ENCODE data around the gene RREB1. TPM values are rescaled to one million over a fixed set of nuclear protein-coding genes. Genes with fewer than 3 reads are reported as not detected.
"Not testable (repeated sequence)": the region's sequence is repeated elsewhere in the genome, so short reads cannot be mapped to it uniquely, and the experiment has no call there.

The RREB1 gene
- total RNA-seq, 1 experiment from 2014 or later = 61.6 TPM

- ChIA-PET POLR2A (ENCODE audit: low non-redundant PET) (interaction anchor here (0.6 kb wide), 1 partner anchor 361 kb away, joined by 3 read pairs; no protein-coding TSS in a partner anchor), CTCF (no interaction called here)
Observed at GRCh38 chr6:7270320-7271204, 162.8 kb downstream of the RREB1 start.

GRCh38 chr6:7271205-7271534, 163.4 kb downstream of the RREB1 start:
- TF ChIP-seq EZH2 (IDR thresholded peaks at IDR 0.05; ENCODE audit: borderline replicate concordance, low read depth, low read length, poor library complexity, severe bottlenecking) = no peak
- no peak for TF ChIP-seq CTCF (conservative IDR thresholded peaks at IDR 0.05; ENCODE audit: low read depth, low read length)
- no peaks in the 10 kb centered on the region for H3K36me3 ChIP-seq (ENCODE audit: insufficient read depth, low read length, poor library complexity, severe bottlenecking)
- H3K4me1 ChIP-seq (ENCODE audit: insufficient read depth, low read length, poor library complexity, severe bottlenecking) = peaks cover 9% of the 10 kb centered on the region
- no peak overlapping the region for H3K4me3 ChIP-seq (ENCODE audit: low read depth, low read length, poor library complexity, severe bottlenecking)
- H3K27ac ChIP-seq (ENCODE audit: low read depth, low read length, poor library complexity, severe bottlenecking) = no peak overlapping the region
- CTCF ChIA-PET = no interaction called here
- DNase-seq (ENCODE audit: low spot score) = no peak
- no peaks in the 10 kb centered on the region for H3K9me3 ChIP-seq (ENCODE audit: low read depth, low read length, poor library complexity, severe bottlenecking)
- BruUV-seq (replicated peaks) = no TSS peak
- POLR2A ChIA-PET (ENCODE audit: low non-redundant PET) = interaction anchor here (0.6 kb wide), 1 partner anchor 360 kb away, joined by 3 read pairs; no protein-coding TSS in a partner anchor
- no peaks in the 10 kb centered on the region for H3K27me3 ChIP-seq (replicated peaks; ENCODE audit: insufficient read depth, low read depth, low read length, poor library complexity)
- intact Hi-C loops (cut with micrococcal nuclease; ENCODE audit: unreplicated experiment) = no loop called here

More at GRCh38 chr6:7270320-7271204, 162.8 kb downstream of the RREB1 start:
- BruUV-seq (replicated peaks) = no TSS peak
- DNase-seq (ENCODE audit: low spot score) = no peak
- H3K27ac ChIP-seq (ENCODE audit: low read depth, low read length, poor library complexity, severe bottlenecking) = no peak overlapping the region
- no peaks in the 10 kb centered on the region for H3K9me3 ChIP-seq (ENCODE audit: low read depth, low read length, poor library complexity, severe bottlenecking)
- no peaks in the 10 kb centered on the region for H3K27me3 ChIP-seq (replicated peaks; ENCODE audit: insufficient read depth, low read depth, low read length, poor library complexity)
- no peak overlapping the region for H3K4me3 ChIP-seq (ENCODE audit: low read depth, low read length, poor library complexity, severe bottlenecking)
- intact Hi-C loops (cut with micrococcal nuclease; ENCODE audit: unreplicated experiment) = no loop called here
- H3K36me3 ChIP-seq (ENCODE audit: insufficient read depth, low read length, poor library complexity, severe bottlenecking) = no peaks in the 10 kb centered on the region
- peaks cover 9% of the 10 kb centered on the region for H3K4me1 ChIP-seq (ENCODE audit: insufficient read depth, low read length, poor library complexity, severe bottlenecking)
- TF ChIP-seq CTCF (conservative IDR thresholded peaks at IDR 0.05; ENCODE audit: low read depth, low read length) = no peak
- no peak for TF ChIP-seq EZH2 (IDR thresholded peaks at IDR 0.05; ENCODE audit: borderline replicate concordance, low read depth, low read length, poor library complexity, severe bottlenecking)

- Histone ChIP-seq H3K4me1 (ENCODE audit: insufficient read depth, low read length, poor library complexity, severe bottlenecking) (no peaks in the 10 kb centered on the region), H3K4me3 (ENCODE audit: low read depth, low read length, poor library complexity, severe bottlenecking) (no peak overlapping the region), H3K27me3 (replicated peaks; ENCODE audit: insufficient read depth, low read depth, low read length, poor library complexity) (no peaks in the 10 kb centered on the region), H3K9me3 (ENCODE audit: low read depth, low read length, poor library complexity, severe bottlenecking) (no peaks in the 10 kb centered on the region), H3K36me3 (ENCODE audit: insufficient read depth, low read length, poor library complexity, severe bottlenecking) (no peaks in the 10 kb centered on the region), H3K27ac (ENCODE audit: low read depth, low read length, poor library complexity, severe bottlenecking) (no peak overlapping the region)
- intact Hi-C loops (cut with micrococcal nuclease; ENCODE audit: unreplicated experiment) = no loop called here
- ChIA-PET CTCF (no interaction called here), POLR2A (ENCODE audit: low non-redundant PET) (no interaction called here)
- TF ChIP-seq CTCF (conservative IDR thresholded peaks at IDR 0.05; ENCODE audit: low read depth, low read length) (no peak), EZH2 (IDR thresholded peaks at IDR 0.05; ENCODE audit: borderline replicate concordance, low read depth, low read length, poor library complexity, severe bottlenecking) (no peak)
- no peak for DNase-seq (ENCODE audit: low spot score)
- BruUV-seq (replicated peaks) = no TSS peak
Observed at GRCh38 chr6:7273709-7274108, 165.9 kb downstream of the RREB1 start.

- H3K4me1 ChIP-seq (ENCODE audit: insufficient read depth, low read length, poor library complexity, severe bottlenecking); DNase-seq (ENCODE audit: low spot score); H3K4me3 ChIP-seq (ENCODE audit: low read depth, low read length, poor library complexity, severe bottlenecking); H3K27me3 ChIP-seq (replicated peaks; ENCODE audit: insufficient read depth, low read depth, low read length, poor library complexity); POLR2A ChIA-PET (ENCODE audit: low non-redundant PET); H3K36me3 ChIP-seq (ENCODE audit: insufficient read depth, low read length, poor library complexity, severe bottlenecking); intact Hi-C loops (cut with micrococcal nuclease; ENCODE audit: unreplicated experiment); BruUV-seq (replicated peaks); H3K9me3 ChIP-seq (ENCODE audit: low read depth, low read length, poor library complexity, severe bottlenecking); CTCF ChIA-PET; H3K27ac ChIP-seq (ENCODE audit: low read depth, low read length, poor library complexity, severe bottlenecking): not testable (repeated sequence)
Observed at GRCh38 chr6:7274525-7274924, 166.8 kb downstream of the RREB1 start.
